OCI-LY3 (cell line): ENCODE measurements around the gene CPNE8.

Source experiments
- H2AFZ ChIP-seq: fragments of 200-600, 300-600 bp; shearing (Covaris generic); 2 replicates; pipeline ENCODE4 v1.6.0; 2014; ENCODE audit warnings: antibody characterized with exemption, low read depth, low read length
- H3K27ac ChIP-seq: fragments of 200-600, 300-600 bp; sonication (generic); 2 replicates; pipeline ENCODE4 v1.5.1; 2014; ENCODE audit warnings: mild to moderate bottlenecking, low read length, moderate library complexity, mixed read lengths
- H3K27me3 ChIP-seq: fragments of 200-600, 300-600 bp; sonication (generic); 2 replicates; pipeline ENCODE4 v1.6.1; 2014; ENCODE audit warnings: low read depth, low read length, mixed read lengths
- H3K36me3 ChIP-seq: fragments of 200-600, 300-600 bp; sonication (generic); replicated peaks from 2 replicates; pipeline ENCODE3; 2014; ENCODE audit warnings: low read depth, low read length, mixed read lengths
- H3K4me1 ChIP-seq: fragments of 300-600, 200-600 bp; sonication (generic); 2 replicates; pipeline ENCODE4 v1.6.1; 2014; ENCODE audit warnings: low read length, mixed read lengths
- H3K4me2 ChIP-seq: fragments of 200-600, 300-600 bp; sonication (generic); 2 replicates; pipeline ENCODE4 v1.6.1; 2014; ENCODE audit warnings: low read length, mixed read lengths
- H3K4me3 ChIP-seq: fragments of 300-600, 200-600 bp; sonication (generic); 2 replicates; pipeline ENCODE4 v1.5.1; 2014; ENCODE audit warnings: antibody characterized with exemption, mild to moderate bottlenecking, low read length, moderate library complexity
- H3K79me2 ChIP-seq: fragments of 300-600, 200-600 bp; shearing (Covaris generic); 2 replicates; pipeline ENCODE4 v1.6.1; 2014; ENCODE audit warnings: mild to moderate bottlenecking, low read length, mixed read lengths
- H3K9ac ChIP-seq: fragments of 300-600, 200-600 bp; shearing (Covaris generic); 2 replicates; pipeline ENCODE4 v1.6.0; 2014; ENCODE audit warnings: mild to moderate bottlenecking, low read length, moderate library complexity
- H3K9me3 ChIP-seq: fragments of 200-600, 300-600 bp; shearing (Covaris generic); 2 replicates; pipeline ENCODE4 v1.6.1; 2014; ENCODE audit warnings: low read length, mixed read lengths; ENCODE audit not compliant: insufficient read depth
- H4K20me1 ChIP-seq: fragments of 200-600, 300-600 bp; sonication (generic); 2 replicates; pipeline ENCODE4 v1.6.1; 2016; ENCODE audit warnings: low read length, mixed read lengths; ENCODE audit not compliant: insufficient read depth
- CTCF ChIP-seq: fragments of 200-600, 300-600 bp; sonication (generic); IDR thresholded peaks from 2 replicates; pipeline ENCODE4 v1.5.1; 2014; ENCODE audit warnings: antibody characterized with exemption, low read length, low read depth
- EZH2phosphoT487 ChIP-seq: fragments of 200-600 bp; shearing (Covaris generic); IDR thresholded peaks from 2 replicates; pipeline ENCODE4 v1.6.1; 2018; ENCODE audit warnings: antibody characterized with exemption, mixed run types, low read depth

CPNE8 gene

GRCh38 chr12:38788106-38788505 is 117.3 kb downstream of the CPNE8 start:
- Histone ChIP-seq H3K36me3 (no peaks in the 10 kb centered on the region), H3K4me3 (no peak overlapping the region), H4K20me1 (no peaks in the 10 kb centered on the region), H3K27ac (no peak overlapping the region), H2AFZ (no peak overlapping the region), H3K79me2 (no peaks in the 10 kb centered on the region), H3K4me2 (no peak overlapping the region), H3K9me3 (no peaks in the 10 kb centered on the region), H3K27me3 (no peaks in the 10 kb centered on the region), H3K4me1 (no peaks in the 10 kb centered on the region), H3K9ac (no peak overlapping the region)
- TF ChIP-seq EZH2phosphoT487 (no peak), CTCF (no peak)

- Histone ChIP-seq H3K9ac (no peak overlapping the region), H3K4me3 (no peak overlapping the region), H3K27me3 (no peaks in the 10 kb centered on the region), H2AFZ (no peak overlapping the region), H3K9me3 (no peaks in the 10 kb centered on the region), H3K79me2 (no peaks in the 10 kb centered on the region), H3K36me3 (no peaks in the 10 kb centered on the region), H3K4me1 (no peaks in the 10 kb centered on the region), H4K20me1 (no peaks in the 10 kb centered on the region), H3K27ac (no peak overlapping the region), H3K4me2 (no peak overlapping the region)
- no peak for TF ChIP-seq EZH2phosphoT487
- no peak for TF ChIP-seq CTCF
These were observed 120.0 kb downstream of the CPNE8 start for GRCh38 chr12:38785381-38785780.

- H3K79me2 ChIP-seq: no peaks in the 10 kb centered on the region
- H3K27me3 ChIP-seq: no peaks in the 10 kb centered on the region
- no peaks in the 10 kb centered on the region for H3K9me3 ChIP-seq
- no peak overlapping the region for H3K4me2 ChIP-seq
- no peaks in the 10 kb centered on the region for H3K36me3 ChIP-seq
- TF ChIP-seq EZH2phosphoT487 (no peak), CTCF (no peak)
- no peak overlapping the region for H3K9ac ChIP-seq
- no peak overlapping the region for H3K4me3 ChIP-seq
- no peaks in the 10 kb centered on the region for H4K20me1 ChIP-seq
- no peak overlapping the region for H2AFZ ChIP-seq
- no peaks in the 10 kb centered on the region for H3K4me1 ChIP-seq
- no peak overlapping the region for H3K27ac ChIP-seq
These were observed 122.1 kb downstream of the CPNE8 start for GRCh38 chr12:38783304-38783703.

GRCh38 chr12:38782359-38782758 is 123.0 kb downstream of the CPNE8 start:
- Histone ChIP-seq H3K36me3 (no peaks in the 10 kb centered on the region), H3K4me2 (no peak overlapping the region), H3K9ac (no peak overlapping the region), H3K9me3 (no peaks in the 10 kb centered on the region), H3K27me3 (no peaks in the 10 kb centered on the region), H3K4me3 (no peak overlapping the region), H2AFZ (no peak overlapping the region), H3K4me1 (no peaks in the 10 kb centered on the region), H4K20me1 (no peaks in the 10 kb centered on the region), H3K79me2 (no peaks in the 10 kb centered on the region), H3K27ac (no peak overlapping the region)
- no peak for TF ChIP-seq EZH2phosphoT487
- no peak for TF ChIP-seq CTCF
